OCI-M1 (cell line): ENCODE measurements around the gene NR2E1.
A peak's percentile ranks its signal among the peaks of the same experiment; 100 is the strongest.

Experiments used
- DNase-seq: peaks from one replicate; lab custom pipeline; 2025; lab: John Stamatoyannopoulos, UW

Gene NR2E1

GRCh38 chr6:108209738-108210137 lies 43.9 kb downstream of the NR2E1 start:
- no peak for DNase-seq

GRCh38 chr6:108210556-108210955 lies 44.7 kb downstream of the NR2E1 start:
- no peak for DNase-seq

GRCh38 chr6:108211671-108212070 lies 45.8 kb downstream of the NR2E1 start:
- no peak for DNase-seq

GRCh38 chr6:108222064-108222463 lies 56.2 kb downstream of the NR2E1 start:
- no peak for DNase-seq

GRCh38 chr6:108222504-108222903 lies 56.7 kb downstream of the NR2E1 start:
- DNase-seq: peak; percentile 53

GRCh38 chr6:108227290-108227689 lies 61.5 kb downstream of the NR2E1 start:
- DNase-seq: no peak

- DNase-seq: no peak
These were observed 62.6 kb downstream of the NR2E1 start for GRCh38 chr6:108228416-108228815.

GRCh38 chr6:108235127-108235526 lies 69.3 kb downstream of the NR2E1 start:
- no peak for DNase-seq

GRCh38 chr6:108236791-108237190 lies 71.0 kb downstream of the NR2E1 start:
- no peak for DNase-seq

- no peak for DNase-seq
These were observed 72.5 kb downstream of the NR2E1 start for GRCh38 chr6:108238322-108238721.
